Activated CD8-positive, alpha-beta memory T cell treated with anti-CD3 and anti-CD28 coated beads, Interleukin-2, amount 50 U/mL, for 48 hours (primary cell): ENCODE measurements around the gene TULP4.
"Not testable (repeated sequence)": the region's sequence is repeated elsewhere in the genome, so short reads cannot be mapped to it uniquely, and the experiment has no call there.

Source experiments
- DNase-seq: peaks from one replicate; pipeline ENCODE4 v3.0.0-alpha.2; 2020

TULP4 gene

DNA sequence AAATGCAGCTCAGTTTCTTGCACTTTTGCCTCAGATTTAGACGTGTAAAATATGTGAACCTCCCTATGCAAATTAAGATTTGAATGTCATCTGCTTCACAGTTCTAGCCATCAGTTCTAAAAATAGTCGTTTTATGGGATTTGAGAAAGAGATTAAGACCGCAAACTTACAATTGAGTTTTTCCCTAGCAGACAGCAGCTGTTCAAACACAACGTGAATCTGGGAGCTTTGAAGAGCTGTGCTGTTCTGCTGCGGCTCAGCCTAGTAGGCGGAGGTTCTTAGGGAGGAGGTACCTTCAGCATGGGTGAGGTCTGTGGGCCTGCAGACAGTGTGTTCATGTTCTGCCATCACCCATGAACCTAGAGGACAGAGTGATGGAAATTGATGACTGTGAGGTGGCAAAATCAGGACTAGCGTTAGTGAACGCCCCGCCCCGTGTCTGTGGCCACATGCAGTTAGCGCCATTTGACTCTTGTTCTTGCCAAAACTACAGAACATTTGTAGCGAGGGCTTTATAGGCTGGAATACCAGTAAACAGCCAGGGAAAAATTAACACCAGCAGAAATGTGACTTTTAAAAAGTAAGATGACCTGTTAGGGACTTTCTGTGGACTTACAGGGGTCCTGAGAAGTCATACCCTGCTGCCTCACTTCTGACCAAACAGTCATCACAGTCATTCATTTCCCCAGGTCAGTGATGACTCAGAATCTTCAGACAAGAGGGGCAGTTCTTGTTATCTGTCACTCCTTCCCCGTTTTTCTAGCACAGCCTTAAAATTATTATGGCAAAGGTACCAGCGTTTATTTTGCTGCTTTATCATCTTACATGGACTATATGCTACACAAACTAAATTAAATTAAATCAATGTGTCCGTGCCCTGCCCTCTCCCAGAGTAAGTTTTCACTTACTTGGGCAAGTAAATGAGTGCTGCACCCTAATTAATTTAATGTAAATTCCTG lies 163.4 kb downstream of the TULP4 start:
- no peak for DNase-seq

DNA sequence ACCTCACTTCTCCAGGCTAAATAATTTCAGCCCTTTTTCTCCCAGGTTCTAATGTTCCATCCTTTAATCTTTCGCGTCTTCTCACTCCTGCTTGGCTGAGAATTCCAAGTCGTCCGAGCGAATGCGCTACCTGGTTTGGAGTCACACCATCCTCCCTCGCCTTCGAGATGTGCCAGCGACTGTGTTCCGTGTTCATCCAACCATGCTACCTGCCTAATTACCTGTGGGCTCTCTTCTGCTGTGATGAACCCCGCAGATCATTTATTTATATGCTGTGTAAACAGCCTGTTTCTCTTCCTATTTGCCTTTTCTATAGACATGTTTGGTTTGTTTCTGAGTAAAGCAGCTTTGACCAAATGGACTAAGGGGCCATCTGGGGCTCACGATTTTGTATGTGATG lies 164.1 kb downstream of the TULP4 start:
- DNase-seq, result no peak

DNA sequence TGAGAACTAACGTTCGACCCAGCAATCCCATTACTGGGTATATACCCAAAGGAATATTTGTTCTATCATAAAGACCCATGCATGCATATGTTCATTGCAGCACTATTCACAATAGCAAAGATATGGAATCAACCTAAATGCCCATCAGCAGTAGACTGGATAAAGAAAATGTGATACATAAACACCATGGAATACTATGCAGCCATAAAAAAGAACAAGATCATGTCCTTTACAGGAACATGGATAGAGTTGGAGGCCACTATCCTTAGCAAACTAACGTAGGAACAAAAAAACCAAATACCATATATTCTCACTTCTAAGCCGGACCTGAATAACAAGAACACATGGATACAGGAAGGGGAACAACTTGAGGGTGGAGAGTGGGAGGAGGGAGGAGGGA lies 165.5 kb downstream of the TULP4 start:
- not testable (repeated sequence) for DNase-seq

DNA sequence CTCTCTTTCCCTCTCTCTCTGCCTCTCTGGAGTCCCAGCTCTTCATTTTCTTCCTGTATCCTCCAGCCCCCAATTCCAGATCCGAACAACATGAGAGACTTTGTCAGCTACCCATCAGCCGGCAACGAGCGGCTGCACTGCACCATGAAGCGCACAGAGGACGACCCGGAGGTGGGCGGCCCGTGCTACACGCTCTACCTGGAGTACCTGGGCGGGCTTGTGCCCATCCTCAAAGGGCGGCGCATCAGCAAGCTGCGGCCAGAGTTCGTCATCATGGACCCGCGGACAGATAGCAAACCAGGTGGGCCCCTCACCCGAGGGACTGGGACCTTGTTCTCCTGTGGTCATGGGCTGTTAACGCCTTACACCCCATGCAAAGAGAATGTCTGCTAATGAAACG lies 168.7 kb downstream of the TULP4 start:
- no peak for DNase-seq

DNA sequence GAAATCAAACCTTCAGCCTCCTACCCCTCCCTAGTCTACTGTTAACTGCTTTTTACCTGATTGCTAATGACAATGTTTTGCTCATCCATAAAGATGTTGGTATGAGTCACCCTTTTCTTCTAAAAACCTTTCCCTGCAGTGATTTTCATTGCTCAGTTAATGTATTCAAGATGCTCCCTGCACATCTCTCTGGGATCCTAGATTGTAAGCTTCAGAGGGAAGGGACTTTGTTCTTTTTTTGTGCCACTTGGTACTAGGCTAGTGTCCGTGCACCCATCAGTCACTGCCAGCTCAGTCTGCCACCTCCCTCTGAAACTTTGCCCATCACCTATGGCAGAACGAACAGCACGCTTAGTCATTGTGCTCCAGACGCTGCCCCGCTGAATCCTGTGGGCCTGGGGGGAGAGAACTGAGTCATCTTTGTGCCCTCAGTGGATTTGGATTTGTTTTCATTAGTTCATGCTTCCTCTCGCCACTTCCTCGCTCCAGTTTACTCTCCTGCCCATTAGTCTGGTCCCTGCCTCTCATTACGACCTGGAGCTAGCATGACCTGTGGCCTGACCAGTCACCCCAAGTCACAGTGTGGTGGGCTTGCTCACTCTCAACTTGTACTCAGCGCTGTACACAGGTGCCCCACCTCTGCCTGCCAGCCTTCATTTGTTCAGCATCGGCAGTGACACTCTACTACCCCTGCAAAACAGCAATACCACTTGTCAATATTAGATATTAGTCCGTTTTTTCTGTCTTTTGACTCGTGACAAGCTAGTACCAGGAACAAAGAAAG lies 169.6 kb downstream of the TULP4 start:
- no peak for DNase-seq

DNA sequence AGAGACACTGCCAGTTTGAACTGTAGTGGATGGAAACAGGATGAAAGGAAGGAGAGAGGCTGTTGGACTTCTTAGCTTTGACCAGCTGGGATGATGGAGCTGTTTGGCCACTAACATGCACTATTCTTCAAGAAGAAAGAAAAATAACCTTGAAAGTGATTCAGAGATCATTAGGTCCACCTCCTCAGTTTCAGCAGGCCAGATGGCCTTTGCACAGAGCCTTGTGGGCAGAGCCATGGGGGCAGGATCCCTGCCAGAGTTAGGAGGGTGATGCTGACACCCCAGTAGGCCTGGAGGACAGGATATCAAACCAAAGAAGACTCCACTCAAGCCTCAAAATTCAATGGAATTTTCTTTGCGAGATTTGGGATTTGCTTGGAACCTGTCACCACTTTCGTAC lies 173.2 kb downstream of the TULP4 start:
- no peak for DNase-seq

DNA sequence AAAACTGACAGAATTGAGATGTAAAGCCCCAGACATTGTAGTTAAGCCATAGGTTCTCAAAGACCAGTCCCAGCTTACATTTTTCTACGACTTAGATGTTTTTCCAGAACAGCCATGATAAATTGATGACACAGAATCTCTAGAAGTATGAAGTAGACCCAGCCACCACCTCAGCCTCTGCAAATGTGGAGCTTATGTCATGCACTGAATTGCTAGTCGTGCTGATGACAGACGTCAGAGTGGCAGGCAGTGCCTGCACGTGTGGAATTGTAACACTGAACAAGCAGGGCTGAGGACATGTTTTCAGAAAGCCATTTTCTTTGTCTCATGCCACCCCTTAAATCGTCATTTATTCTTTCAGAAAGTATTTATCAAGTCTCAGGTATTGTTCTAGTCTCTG lies 175.2 kb downstream of the TULP4 start:
- no peak for DNase-seq

DNA sequence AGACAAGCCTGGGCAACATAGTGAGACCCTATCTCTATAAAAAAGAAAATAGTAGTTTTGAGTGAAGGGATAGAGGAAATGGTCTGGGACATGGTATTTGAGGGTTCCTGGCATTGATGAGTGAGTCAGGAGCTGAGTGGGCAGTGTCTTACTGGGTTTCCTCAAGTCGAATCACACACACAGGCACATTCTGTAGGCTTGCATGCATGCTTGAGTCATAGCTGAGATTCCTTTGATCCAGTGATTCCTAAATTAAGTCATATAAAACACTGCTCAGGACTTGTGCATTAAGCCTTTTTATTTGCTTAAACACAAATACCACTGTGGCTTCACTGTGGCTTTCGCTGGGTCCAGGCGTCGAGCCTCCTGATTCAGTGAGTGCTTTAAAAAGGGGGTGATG lies 175.8 kb downstream of the TULP4 start:
- DNase-seq, result no peak

DNA sequence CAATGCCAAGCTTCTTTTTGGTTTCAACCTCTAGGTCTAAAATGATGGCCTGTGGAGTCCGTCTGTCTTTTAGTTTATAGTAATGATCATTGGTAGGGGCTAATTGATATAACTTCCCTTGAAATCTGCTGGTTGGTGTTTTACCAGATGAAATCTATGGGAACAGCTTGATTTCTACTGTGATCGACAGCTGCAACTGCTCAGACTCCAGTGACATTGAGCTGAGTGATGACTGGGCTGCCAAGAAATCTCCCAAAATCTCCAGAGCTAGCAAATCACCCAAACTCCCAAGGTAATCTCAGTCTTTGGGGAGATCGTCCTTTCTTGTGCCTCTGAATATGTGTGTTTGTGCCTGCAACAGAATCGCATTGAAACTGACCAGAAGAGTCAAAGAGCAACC lies 177.2 kb downstream of the TULP4 start:
- no peak for DNase-seq

DNA sequence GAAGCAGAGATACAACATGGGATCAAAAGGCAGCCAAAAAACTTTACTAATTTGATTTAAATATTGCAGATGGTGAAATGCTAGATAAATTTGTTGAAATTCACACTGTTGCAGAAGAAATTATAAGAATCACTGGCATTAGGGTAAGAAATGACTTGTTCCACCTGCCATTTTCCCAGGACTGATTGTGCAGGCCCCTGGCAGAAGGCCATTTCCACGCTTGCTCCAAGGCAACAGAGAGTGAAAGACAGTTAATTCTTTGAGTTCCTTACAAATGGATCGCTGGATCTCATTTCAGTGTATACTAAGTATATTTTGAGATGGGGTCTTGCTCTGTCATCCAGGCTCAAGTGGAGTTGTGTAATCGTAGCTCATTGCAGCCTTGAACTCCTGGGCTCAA lies 180.6 kb downstream of the TULP4 start:
- no peak for DNase-seq

DNA sequence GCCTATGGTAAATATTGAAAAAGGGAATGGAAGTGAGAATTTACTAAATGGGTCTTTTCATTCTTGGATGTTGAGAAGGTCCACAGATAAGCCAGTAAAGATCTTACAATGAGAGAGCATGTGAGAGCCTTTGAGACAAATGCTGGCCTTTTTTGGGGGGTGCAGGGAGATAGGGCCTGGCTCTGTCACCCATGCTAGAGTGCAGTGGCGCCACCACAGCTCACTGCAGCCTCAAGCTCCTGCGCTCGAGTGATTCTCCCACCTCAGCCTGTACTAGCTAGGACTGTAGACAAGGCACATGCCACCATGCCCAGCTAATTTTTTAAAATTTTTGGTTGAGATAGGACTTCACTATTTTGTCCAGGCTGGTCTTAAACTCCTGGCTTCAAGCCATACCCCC lies 184.4 kb downstream of the TULP4 start:
- no peak for DNase-seq

DNA sequence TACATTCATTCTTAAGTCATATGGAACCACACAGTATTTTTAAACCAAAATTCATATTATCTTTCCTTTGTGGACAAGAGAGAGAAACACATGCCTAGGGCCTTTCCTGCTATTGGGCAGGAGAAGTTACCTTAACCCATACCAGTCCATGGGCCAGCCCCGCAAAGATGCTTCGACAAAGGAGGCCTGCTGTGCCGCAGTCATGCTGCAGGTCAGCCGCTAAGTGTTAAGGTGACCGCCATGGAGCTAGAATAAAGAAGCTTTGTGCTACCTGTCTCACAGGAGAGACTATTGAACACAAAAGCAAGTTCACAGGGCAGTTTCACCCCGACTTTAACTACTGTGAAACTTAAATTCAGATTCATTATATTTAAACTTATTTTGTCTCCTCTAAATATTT lies 185.4 kb downstream of the TULP4 start:
- no peak for DNase-seq

DNA sequence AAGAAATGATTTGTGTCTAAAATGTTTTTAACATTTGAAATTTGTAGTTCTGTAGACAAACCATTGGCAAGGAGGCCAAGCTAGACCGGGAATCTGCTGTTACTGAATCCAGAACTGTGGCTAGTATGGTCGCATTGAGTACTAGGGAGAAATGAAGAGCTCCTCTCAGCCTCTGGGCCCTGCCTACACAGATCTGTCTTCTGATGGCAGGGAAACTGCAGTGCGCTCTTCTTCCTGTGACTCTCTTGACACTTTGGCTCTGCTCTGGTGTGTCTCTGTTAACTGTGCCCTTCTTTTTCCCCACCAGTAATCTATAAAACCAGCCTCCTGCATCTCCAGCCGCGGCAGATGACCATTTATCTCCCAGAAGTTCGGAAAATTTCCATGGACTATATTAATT lies 186.1 kb downstream of the TULP4 start:
- DNase-seq, result peak; percentile 4

DNA sequence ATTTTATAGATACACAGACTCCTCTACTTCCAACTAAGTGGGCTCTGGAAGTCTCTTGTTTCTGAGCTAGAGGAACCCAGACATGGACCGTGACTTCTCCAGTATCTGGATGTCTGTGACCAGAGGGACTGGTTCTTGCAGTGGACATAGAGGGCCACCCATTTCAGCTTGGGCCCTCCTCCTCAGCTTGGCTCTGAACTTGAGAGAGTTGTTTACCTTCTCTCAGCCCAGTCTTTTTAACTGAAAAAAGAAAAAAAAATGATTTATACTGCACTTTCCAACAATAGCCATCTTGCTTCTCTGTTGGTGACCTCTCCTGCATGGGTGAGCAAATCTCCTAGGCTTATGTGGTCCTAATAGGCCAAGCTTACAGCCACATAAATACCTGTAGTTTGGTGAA lies 187.3 kb downstream of the TULP4 start:
- peak; percentile 22 for DNase-seq

DNA sequence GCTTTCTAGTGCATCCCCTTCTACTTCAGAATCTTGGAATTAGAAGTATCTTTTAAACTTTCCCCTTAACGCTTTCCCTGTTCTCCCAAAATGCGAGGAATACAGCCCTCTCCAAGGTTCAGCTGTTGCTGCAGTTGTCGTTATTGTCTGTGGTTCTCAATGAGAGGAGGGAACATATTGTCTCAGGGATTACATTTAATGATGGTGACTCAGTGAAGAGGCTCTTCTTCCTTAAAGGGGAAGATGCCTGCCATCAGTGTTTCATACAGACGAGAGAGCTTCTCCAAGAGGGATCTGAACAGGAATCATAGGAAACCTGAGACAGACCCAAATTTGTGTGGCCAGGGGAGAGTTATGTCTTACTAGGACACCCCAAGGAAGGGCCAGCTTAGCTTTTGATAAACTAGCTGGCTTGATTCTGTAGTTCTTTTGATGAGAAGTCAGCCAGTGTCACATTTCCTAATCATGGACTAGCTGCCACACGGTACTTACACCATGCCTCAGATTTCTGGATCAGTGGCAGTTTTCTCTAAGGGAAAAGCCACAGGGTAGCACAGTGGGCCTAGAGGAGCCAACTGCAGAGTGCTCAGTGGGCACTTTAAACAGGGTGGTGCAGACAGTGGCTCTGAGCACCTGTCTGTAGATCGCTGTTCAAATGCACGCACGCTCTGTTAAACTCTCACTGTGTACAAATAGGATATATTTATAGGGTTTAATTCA lies 187.9 kb downstream of the TULP4 start:
- DNase-seq, result peak; percentile 30

DNA sequence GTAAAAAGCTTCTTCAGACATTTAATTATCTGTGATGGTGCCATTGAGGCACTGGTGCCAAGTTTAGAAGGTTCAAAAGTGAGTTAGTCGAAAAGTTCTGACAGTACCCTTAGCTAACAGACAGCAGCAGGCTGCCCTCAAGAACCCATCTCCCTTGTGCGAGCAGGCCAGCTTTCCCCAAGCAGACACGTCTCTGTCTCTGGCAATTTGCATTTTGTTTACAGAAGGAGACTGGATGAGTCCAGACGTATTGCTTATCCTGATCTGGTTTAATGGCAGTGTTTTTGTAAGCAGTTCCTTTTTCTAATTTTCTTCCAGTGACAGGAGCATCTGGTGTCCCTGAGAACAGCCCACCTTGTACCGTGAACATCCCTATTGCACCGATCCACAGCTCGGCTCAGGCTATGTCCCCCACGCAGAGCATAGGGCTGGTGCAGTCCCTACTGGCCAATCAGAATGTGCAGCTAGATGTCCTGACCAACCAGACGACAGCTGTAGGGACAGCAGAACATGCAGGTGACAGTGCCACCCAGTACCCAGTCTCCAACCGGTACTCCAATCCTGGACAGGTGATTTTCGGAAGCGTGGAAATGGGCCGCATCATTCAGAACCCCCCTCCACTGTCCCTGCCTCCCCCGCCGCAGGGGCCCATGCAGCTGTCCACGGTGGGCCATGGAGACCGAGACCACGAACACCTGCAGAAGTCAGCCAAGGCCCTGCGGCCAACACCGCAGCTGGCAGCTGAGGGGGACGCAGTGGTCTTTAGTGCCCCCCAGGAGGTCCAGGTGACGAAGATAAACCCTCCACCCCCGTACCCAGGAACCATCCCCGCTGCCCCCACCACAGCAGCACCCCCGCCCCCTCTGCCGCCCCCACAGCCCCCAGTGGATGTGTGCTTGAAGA lies 189.3 kb downstream of the TULP4 start:
- DNase-seq, result peak; percentile 17

DNA sequence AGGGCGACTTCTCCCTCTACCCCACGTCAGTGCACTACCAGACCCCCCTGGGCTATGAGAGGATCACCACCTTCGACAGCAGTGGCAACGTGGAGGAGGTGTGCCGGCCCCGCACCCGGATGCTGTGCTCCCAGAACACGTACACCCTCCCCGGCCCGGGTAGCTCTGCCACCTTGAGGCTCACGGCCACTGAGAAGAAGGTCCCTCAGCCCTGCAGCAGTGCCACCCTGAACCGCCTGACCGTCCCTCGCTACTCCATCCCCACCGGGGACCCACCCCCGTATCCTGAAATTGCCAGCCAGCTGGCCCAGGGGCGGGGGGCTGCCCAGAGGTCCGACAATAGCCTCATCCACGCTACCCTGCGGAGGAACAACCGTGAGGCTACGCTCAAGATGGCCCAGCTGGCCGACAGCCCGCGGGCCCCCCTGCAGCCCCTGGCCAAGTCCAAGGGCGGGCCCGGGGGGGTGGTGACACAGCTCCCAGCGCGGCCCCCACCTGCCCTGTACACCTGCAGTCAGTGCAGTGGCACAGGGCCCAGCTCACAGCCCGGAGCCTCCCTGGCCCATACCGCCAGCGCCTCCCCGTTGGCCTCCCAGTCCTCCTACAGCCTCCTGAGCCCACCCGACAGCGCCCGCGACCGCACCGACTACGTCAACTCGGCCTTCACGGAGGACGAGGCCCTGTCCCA lies 190.1 kb downstream of the TULP4 start:
- peak; percentile 35 for DNase-seq

DNA sequence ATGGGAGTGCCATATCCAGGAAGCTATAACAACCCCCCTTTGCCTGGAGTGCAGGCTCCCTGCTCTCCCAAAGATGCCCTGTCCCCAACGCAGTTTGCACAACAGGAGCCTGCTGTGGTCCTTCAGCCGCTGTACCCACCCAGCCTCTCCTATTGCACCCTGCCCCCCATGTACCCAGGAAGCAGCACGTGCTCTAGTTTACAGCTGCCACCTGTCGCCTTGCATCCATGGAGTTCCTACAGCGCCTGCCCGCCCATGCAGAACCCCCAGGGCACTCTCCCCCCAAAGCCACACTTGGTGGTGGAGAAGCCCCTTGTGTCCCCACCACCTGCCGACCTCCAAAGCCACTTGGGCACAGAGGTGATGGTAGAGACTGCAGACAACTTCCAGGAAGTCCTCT lies 191.0 kb downstream of the TULP4 start:
- DNase-seq, result peak; percentile 38

DNA sequence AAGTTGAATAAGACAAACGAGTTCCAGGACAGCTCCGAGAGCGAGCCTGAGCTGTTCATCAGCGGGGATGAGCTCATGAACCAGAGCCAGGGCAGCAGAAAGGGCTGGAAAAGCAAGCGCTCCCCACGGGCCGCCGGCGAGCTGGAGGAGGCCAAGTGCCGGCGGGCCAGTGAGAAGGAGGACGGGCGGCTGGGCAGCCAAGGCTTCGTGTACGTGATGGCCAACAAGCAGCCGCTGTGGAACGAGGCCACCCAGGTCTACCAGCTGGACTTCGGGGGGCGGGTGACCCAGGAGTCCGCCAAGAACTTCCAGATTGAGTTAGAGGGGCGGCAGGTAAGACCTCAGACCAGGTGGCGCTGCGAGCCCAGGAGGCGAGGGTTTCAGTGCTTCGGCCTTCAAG lies 191.6 kb downstream of the TULP4 start:
- peak; percentile 38 for DNase-seq

DNA sequence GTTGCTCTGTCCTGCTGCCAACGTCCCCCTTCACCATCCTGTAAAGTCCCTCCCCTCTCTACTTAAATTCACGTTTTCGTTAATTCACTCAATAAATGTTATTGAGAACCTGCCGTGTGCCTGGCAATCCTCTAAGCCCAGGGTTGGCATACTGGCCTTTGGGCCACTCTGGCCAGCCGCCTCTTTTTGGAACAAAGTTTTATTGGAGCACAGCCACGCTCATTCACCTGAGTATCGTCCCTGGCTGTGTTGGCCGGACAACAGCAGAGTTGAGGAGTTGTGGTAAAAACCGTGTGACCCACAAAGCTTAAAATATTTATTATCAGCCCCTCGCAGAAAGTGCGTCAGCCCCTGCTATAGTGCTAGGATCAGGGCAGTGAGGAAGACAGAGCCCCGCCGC lies 192.9 kb downstream of the TULP4 start:
- no peak for DNase-seq

DNA sequence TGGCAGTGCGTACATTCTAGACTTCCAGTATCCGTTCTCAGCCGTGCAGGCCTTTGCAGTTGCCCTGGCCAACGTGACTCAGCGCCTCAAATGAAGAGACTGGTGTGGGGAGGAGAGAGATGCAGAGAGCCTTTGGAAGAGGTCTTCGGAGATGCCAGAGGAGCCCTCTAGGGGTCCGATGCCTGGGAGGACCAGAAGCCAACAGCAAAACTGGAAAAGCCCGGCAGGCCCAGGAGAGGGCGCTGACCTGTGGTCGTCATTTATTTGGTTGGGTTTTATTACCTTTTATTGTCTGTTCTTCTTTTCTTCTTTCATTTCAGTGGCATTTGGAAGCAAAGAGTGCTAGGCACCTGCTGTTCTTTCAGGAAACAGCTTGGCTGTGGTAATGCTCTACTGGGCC lies 194.3 kb downstream of the TULP4 start:
- DNase-seq, result peak; percentile 29

DNA sequence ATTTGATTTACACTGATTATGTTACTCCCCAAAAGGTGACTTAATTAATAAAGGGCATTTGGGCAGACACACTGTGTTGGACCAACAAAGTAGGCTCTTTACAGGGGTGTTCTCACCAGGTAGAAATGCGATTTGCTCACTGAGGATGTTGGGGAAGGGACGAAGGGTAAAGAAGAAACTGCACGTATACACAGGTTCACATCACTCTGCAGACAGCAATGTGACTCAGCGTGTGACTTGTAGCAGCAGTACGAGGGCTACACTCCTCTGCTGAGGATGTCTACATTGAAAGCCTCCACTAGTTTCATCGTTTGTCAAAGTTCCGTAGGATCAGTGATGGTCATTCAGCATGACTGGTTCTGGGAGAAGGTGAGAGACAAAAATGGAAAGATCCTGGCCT lies 194.9 kb downstream of the TULP4 start:
- DNase-seq, result peak; percentile 20
